HCT116 (cell line): ENCODE measurements around the gene PAK1IP1. TPM values are rescaled to one million over a fixed set of nuclear protein-coding genes. Genes with fewer than 3 reads are reported as not detected.

Experiments
- ATAC-seq: fragments of 200-7000 bp; cut with Tn5 transposase; 2 replicates; pipeline ENCODE4 v1.9.1; 2020; ENCODE audit warnings: mild to moderate bottlenecking, moderate library complexity
- BruUV-seq: library from RNA; stranded (reverse); fragments of 400-500 nt; replicated peaks from 2 replicates; lab custom pipeline; 2021; lab: Mats Ljungman, UMichigan
- CTCF ChIA-PET: fragments of 300-600 bp; sonication (Branson Sonifier 250); formaldehyde crosslinking; loops from one replicate; lab custom pipeline; 2021; ENCODE audit warnings: antibody characterized with exemption; lab: Charles Lee
- POLR2A ChIA-PET: fragments of 300-600, 350-600 bp; sonication (Branson Sonifier 250); formaldehyde crosslinking; loops from one replicate; lab custom pipeline; 2021; ENCODE audit warnings: antibody characterized with exemption; lab: Charles Lee
- RAD21 ChIA-PET, 2 experiments: fragments of 300-600 bp; sonication (Branson Sonifier 250); formaldehyde crosslinking; loops; one replicate each; lab custom pipeline; 2023; ENCODE audit warnings: low total read pairs in 2 of 2; ENCODE audit not compliant: uncharacterized antibody in 2 of 2, unreplicated experiment in 2 of 2, low non-redundant PET in 1 of 2; lab: Charles Lee
- DNase-seq: peaks from one replicate; pipeline ENCODE4 v3.0.0-alpha.2; 2010; ENCODE audit warnings: low read depth, low spot score
- H2AFZ ChIP-seq: fragments of 200-600 bp; shearing (Covaris generic), sonication (generic); 2 replicates; pipeline ENCODE4 v1.6.1; 2017; ENCODE audit warnings: low read depth, mixed run types, mixed read lengths, antibody characterized with exemption, low read length; ENCODE audit not compliant: poor library complexity, severe bottlenecking
- H3K27ac ChIP-seq: 2 replicates; pipeline ENCODE4 v1.5.1; 2012; ENCODE audit warnings: low read depth, low read length
- H3K27me3 ChIP-seq: fragments of 200-600 bp; sonication (generic); 2 replicates; pipeline ENCODE4 v1.6.1; 2016; ENCODE audit warnings: mixed run types, low read length, mixed read lengths; ENCODE audit not compliant: insufficient read depth
- H3K36me3 ChIP-seq, 2 experiments: fragments of 200-500 bp in 1 of 2; fragments of 200-600 bp in 1 of 2; sonication (Bioruptor generic) in 1 of 2; sonication (generic) in 1 of 2; 2 replicates each; pipeline versions ENCODE4 v1.5.1 to v1.6.1; 2014 to 2016; ENCODE audit warnings: low read length in 2 of 2, inconsistent platforms in 1 of 2, mixed read lengths in 1 of 2, mixed run types in 1 of 2; ENCODE audit not compliant: insufficient read depth in 2 of 2, control insufficient read depth in 1 of 2
- H3K4me1 ChIP-seq, 2 experiments: fragments of 200-600 bp in 1 of 2; sonication (generic) in 1 of 2; 2 replicates each; pipeline versions ENCODE4 v1.5.1 to v1.6.1; 2012 to 2017; ENCODE audit warnings: low read length in 2 of 2, inconsistent platforms in 1 of 2, mild to moderate bottlenecking in 1 of 2, mixed read lengths in 1 of 2, mixed run types in 1 of 2, moderate library complexity in 1 of 2; ENCODE audit not compliant: insufficient read depth in 2 of 2, control insufficient read depth in 1 of 2
- H3K4me2 ChIP-seq: fragments of 200-600 bp; sonication (generic); 2 replicates; pipeline ENCODE4 v1.6.1; 2017; ENCODE audit warnings: mixed run types, low read length, mixed read lengths
- H3K4me3 ChIP-seq, 2 experiments: fragments of 200-600 bp in 1 of 2; sonication (generic) in 1 of 2; replicated peaks in 1 of 2; 2 replicates each; pipeline ENCODE4 v1.5.1; 2011 to 2016; ENCODE audit warnings: low read length in 2 of 2, control low read depth in 1 of 2, low read depth in 1 of 2, mild to moderate bottlenecking in 1 of 2, mixed read lengths in 1 of 2, mixed run types in 1 of 2
- H3K79me2 ChIP-seq: fragments of 200-600 bp; sonication (generic); 2 replicates; pipeline ENCODE4 v1.6.1; 2017; ENCODE audit warnings: mild to moderate bottlenecking, mixed run types, low read length, moderate library complexity, mixed read lengths; ENCODE audit not compliant: insufficient read depth
- H3K9ac ChIP-seq: fragments of 200-600 bp; sonication (generic); 2 replicates; pipeline ENCODE4 v1.6.1; 2016; ENCODE audit warnings: low read length, mixed read lengths
- H3K9me2 ChIP-seq: fragments of 200-600 bp; sonication (generic), shearing (Covaris generic); 2 replicates; pipeline ENCODE4 v1.6.1; 2017; ENCODE audit warnings: mixed run types, mild to moderate bottlenecking, moderate library complexity; ENCODE audit not compliant: insufficient read depth
- H3K9me3 ChIP-seq, 2 experiments: fragments of 200-500 bp in 1 of 2; fragments of 200-600 bp in 1 of 2; sonication (Bioruptor generic) in 1 of 2; sonication (generic) in 1 of 2; 2 replicates each; pipeline ENCODE4 v1.6.1; 2014 to 2017; ENCODE audit warnings: low read length in 2 of 2, mixed read lengths in 2 of 2, inconsistent platforms in 1 of 2, low read depth in 1 of 2, mild to moderate bottlenecking in 1 of 2, mixed run types in 1 of 2, moderate library complexity in 1 of 2; ENCODE audit not compliant: control insufficient read depth in 1 of 2, insufficient read depth in 1 of 2
- H4K20me1 ChIP-seq: fragments of 200-600 bp; sonication (generic), shearing (Covaris generic); 2 replicates; pipeline ENCODE4 v1.6.1; 2017; ENCODE audit warnings: mixed run types, mild to moderate bottlenecking, moderate library complexity; ENCODE audit not compliant: insufficient read depth
- ATF3 ChIP-seq: IDR thresholded peaks from 2 replicates; pipeline ENCODE4 v1.6.1; 2012
- CTCF ChIP-seq, 3 experiments: fragments of 200-600 bp in 1 of 3; sonication (generic) in 1 of 3; IDR thresholded peaks in 2 of 3; conservative IDR thresholded peaks in 1 of 3; 2 replicates each; pipeline ENCODE4 v1.5.1; 2012 to 2017; ENCODE audit warnings: low read depth in 2 of 3, low read length in 2 of 3, antibody characterized with exemption in 1 of 3, borderline replicate concordance in 1 of 3, control low read depth in 1 of 3, mild to moderate bottlenecking in 1 of 3, mixed read lengths in 1 of 3, mixed run types in 1 of 3, moderate library complexity in 1 of 3; ENCODE audit not compliant: insufficient read depth in 1 of 3
- EGR1 ChIP-seq: IDR thresholded peaks from 2 replicates; pipeline ENCODE4 v1.6.1; 2012; ENCODE audit warnings: low read depth
- EZH2phosphoT487 ChIP-seq: fragments of 200-600 bp; IDR thresholded peaks from 2 replicates; pipeline ENCODE4 v1.6.1; 2018; ENCODE audit warnings: antibody characterized with exemption, borderline replicate concordance
- FOSL1 ChIP-seq: IDR thresholded peaks from 2 replicates; pipeline ENCODE4 v1.6.1; 2012; ENCODE audit warnings: low read depth
- JUND ChIP-seq: IDR thresholded peaks from 2 replicates; pipeline ENCODE4 v1.6.1; 2012
- MAX ChIP-seq: IDR thresholded peaks from 2 replicates; pipeline ENCODE4 v1.6.1; 2012
- REST ChIP-seq: IDR thresholded peaks from 2 replicates; pipeline ENCODE4 v1.6.1; 2012; ENCODE audit warnings: low read depth
- SIN3A ChIP-seq: IDR thresholded peaks from 2 replicates; pipeline ENCODE4 v1.6.1; 2012; ENCODE audit warnings: low read depth
- SRF ChIP-seq: IDR thresholded peaks from 2 replicates; pipeline ENCODE4 v1.6.1; 2012; ENCODE audit warnings: low read depth
- intact Hi-C: fragments of 100-400 bp; cut with micrococcal nuclease; formaldehyde crosslinking; loops from 2 replicates; pipeline ENCODE4 v1.10.0; 2022
- total RNA-seq: library from RNA; stranded (reverse); gene quantifications from one replicate; pipeline ENCODE4 v1.2.1, GENCODE V29; 2021; ENCODE audit not compliant: unreplicated experiment

PAK1IP1 gene
- total RNA-seq, 1 experiment from 2014 or later: 24.3 TPM

GRCh38 chr6:10733863-10734262, 39.1 kb downstream of the PAK1IP1 start:
- Histone ChIP-seq H3K27ac (no peak overlapping the region), H3K9ac (no peak overlapping the region), H3K27me3 (no peaks in the 10 kb centered on the region), H3K36me3 (peaks cover 7 to 15% of the 10 kb centered on the region in 2 experiments; a peak in 3 of 4 replicates), H3K4me2 (peak overlapping the region; percentile 71), H3K4me1 (peaks cover 20 to 25% of the 10 kb centered on the region in 2 experiments), H3K79me2 (no peaks in the 10 kb centered on the region), H3K9me2 (no peaks in the 10 kb centered on the region), H3K4me3 (peak overlapping the region in 1 of 2 experiments; percentile 22; a peak in 1 of 4 replicates), H3K9me3 (no peaks in the 10 kb centered on the region), H4K20me1 (no peaks in the 10 kb centered on the region), H2AFZ (no peak overlapping the region)
- RAD21 ChIA-PET: no interaction called here
- ATAC-seq: peak; percentile 43
- POLR2A ChIA-PET: no interaction called here
- DNase-seq: no peak
- CTCF ChIA-PET: no interaction called here
- no TSS peak for BruUV-seq
- TF ChIP-seq SIN3A: no peak
- no peak for TF ChIP-seq SRF
- no peak for TF ChIP-seq EGR1
- TF ChIP-seq MAX: no peak
- intact Hi-C loops: no loop called here

GRCh38 chr6:10736731-10737130, 42.0 kb downstream of the PAK1IP1 start:
- H4K20me1 ChIP-seq: no peaks in the 10 kb centered on the region
- no peak overlapping the region for H3K9ac ChIP-seq
- BruUV-seq: no TSS peak
- intact Hi-C loops: no loop called here
- peaks cover 20 to 25% of the 10 kb centered on the region in 2 experiments for H3K4me1 ChIP-seq
- POLR2A ChIA-PET: interaction anchor here (0.7 kb wide), 1 partner anchor 13 kb away, joined by 3 read pairs; no protein-coding TSS in a partner anchor
- CTCF ChIA-PET: no interaction called here
- H3K36me3 ChIP-seq: peaks cover 3 to 6% of the 10 kb centered on the region in 2 experiments; a peak in 1 of 4 replicates
- RAD21 ChIA-PET: no interaction called here
- DNase-seq (no peak), ATAC-seq (no peak)
- no peaks in the 10 kb centered on the region for H3K9me2 ChIP-seq
- no peaks in the 10 kb centered on the region for H3K27me3 ChIP-seq
- H3K9me3 ChIP-seq: no peaks in the 10 kb centered on the region
- no peak for TF ChIP-seq JUND
- no peak for TF ChIP-seq FOSL1
- no peak for TF ChIP-seq ATF3
- TF ChIP-seq CTCF (IDR thresholded peaks at IDR 0.05 in 2 of 3, conservative IDR thresholded peaks at IDR 0.05 in 1 of 3; ENCODE audit: borderline replicate concordance in 1 of 3, insufficient read depth in 1 of 3, low read depth in 2 of 3, low read length in 2 of 3): no peak
- TF ChIP-seq EZH2phosphoT487: no peak
- no peak for TF ChIP-seq REST
- no peak overlapping the region for H3K4me3 ChIP-seq
- H3K79me2 ChIP-seq: no peaks in the 10 kb centered on the region
- no peak overlapping the region for H2AFZ ChIP-seq
- no peak overlapping the region for H3K27ac ChIP-seq
- H3K4me2 ChIP-seq: no peak overlapping the region
